Kidney epithelial cell (primary cell): Measurements from ENCODE around the gene RAB17. TPM values are rescaled to one million over a fixed set of nuclear protein-coding genes. Genes with fewer than 3 reads are reported as not detected.

ENCODE experiments used
- DNase-seq: peaks from one replicate; pipeline ENCODE4 v3.0.0-alpha.2; 2010; ENCODE audit warnings: low read depth
- H3K27me3 ChIP-seq: 2 replicates; pipeline ENCODE4 v1.6.0; 2011; ENCODE audit warnings: low read length; ENCODE audit not compliant: control insufficient read depth, insufficient read depth
- H3K36me3 ChIP-seq: 2 replicates; pipeline ENCODE4 v1.5.1; 2011; ENCODE audit warnings: low read length; ENCODE audit not compliant: control insufficient read depth, insufficient read depth
- H3K4me3 ChIP-seq: 2 replicates; pipeline ENCODE4 v1.5.1; 2011; ENCODE audit warnings: low read depth, mild to moderate bottlenecking, control low read depth, low read length
- CTCF ChIP-seq: IDR thresholded peaks from 2 replicates; pipeline ENCODE4 v1.5.1; 2011; ENCODE audit warnings: mild to moderate bottlenecking, moderate library complexity, low read length, control low read depth, inconsistent platforms; ENCODE audit not compliant: insufficient read depth, poor library complexity, severe bottlenecking
- total RNA-seq: library from RNA; depleted of rRNA; stranded (reverse); fragments of >200 nt; gene quantifications from 2 replicates; pipeline ENCODE4 v1.2.3, GENCODE V29; 2015

The RAB17 gene
- total RNA-seq, 1 donor from 2014 or later = 12.1 TPM

DNA sequence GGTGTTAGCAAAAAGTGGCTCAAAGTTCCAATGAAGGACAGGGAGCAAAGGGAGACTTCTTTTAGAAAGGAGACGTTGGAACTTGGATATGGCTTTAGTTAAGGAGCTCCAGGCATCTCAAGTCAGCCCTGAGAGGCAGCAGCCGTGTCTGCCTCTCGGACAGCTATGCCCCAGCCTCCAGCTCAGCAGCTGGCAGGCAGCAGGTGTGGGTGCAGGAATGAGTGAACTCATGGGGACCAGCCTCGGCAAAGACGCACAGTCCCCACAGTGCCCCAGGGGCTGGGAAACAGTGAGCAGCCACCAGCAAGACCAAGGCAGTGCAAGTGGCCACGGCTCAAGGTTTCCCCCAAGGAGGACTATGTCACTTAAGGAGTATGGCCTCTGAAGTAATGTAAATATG lies 35.2 kb upstream of the RAB17 start:
- H3K27me3 ChIP-seq = peaks cover 3% of the 10 kb centered on the region
- TF ChIP-seq CTCF = no peak
- no peak overlapping the region for H3K4me3 ChIP-seq

DNA sequence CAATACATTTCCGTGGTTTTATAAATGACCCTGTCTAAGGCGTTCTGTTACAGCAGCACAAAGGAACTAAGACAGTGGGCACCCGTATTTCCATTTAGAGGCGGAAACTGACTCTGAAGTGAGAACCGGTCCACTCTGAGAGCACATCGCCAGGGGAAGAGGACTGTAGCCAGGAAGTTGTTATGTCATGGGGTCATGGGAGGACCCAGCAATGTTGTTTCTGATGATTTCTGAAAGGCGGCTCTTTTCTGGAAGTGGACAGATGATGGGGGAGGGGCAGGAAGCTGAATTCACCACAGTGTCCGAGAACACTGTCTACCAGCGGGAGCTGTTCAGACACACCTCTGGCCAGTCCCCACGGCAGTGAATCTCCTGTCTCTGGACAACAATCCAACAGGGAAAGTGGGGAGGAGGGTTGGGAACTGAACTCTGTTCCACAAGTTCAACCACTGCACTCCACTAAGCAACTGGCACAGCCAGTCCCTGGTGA lies 34.7 kb upstream of the RAB17 start:
- DNase-seq = no peak
- Histone ChIP-seq H3K36me3 (no peaks in the 10 kb centered on the region), H3K27me3 (peaks cover 3% of the 10 kb centered on the region), H3K4me3 (no peak overlapping the region)
- TF ChIP-seq CTCF = no peak

More for the DNA sequence above, 35.2 kb upstream of the RAB17 start:
- DNase-seq = no peak
- H3K36me3 ChIP-seq = no peaks in the 10 kb centered on the region

DNA sequence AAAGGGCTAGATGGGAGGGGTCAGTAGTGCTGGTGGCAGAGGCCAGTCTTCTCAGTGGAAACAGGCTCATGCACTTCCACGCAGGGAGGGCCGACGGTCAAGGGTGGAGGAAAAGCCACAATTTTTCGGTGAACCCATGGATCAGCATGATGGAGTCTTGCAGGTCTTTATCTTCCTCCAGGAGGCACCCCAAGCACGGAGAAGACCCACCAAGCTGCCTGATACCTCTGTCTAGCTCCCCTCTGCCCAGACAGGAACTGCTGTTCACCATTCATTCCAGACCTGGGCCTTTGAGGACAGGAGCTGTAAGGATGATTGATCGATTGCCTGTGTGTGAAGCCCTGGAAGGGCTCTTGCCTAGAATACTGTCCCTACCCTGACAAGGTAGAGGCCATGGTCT lies 34.0 kb upstream of the RAB17 start:
- no peak for TF ChIP-seq CTCF
- no peak for DNase-seq
- H3K27me3 ChIP-seq = peaks cover 3% of the 10 kb centered on the region
- no peak overlapping the region for H3K4me3 ChIP-seq
- no peaks in the 10 kb centered on the region for H3K36me3 ChIP-seq

- Histone ChIP-seq H3K4me3 (no peak overlapping the region), H3K27me3 (peaks cover 3% of the 10 kb centered on the region), H3K36me3 (no peaks in the 10 kb centered on the region)
- DNase-seq = no peak
- TF ChIP-seq CTCF = no peak
These were observed 33.2 kb upstream of the RAB17 start for GRCh38 chr2:237623428-237624403.

DNA sequence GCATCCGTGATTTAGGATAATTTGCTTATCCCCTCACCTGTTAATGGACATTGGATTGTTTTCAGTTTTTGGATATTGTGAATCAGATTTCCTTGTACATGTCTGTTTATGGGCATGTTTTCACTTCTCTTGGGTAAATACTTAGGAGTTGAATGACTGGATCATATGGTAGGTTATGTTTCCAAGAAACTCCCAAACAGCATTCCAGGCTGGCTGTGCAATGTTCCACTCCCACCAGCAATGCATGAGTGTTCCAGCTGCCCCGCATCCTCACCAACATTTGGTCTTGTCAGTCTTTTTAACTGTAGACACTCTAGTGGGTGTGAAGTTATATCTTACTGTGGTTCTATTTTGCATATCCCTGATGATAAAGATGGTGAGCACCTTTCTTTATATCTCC lies 27.9 kb upstream of the RAB17 start:
- no peak for TF ChIP-seq CTCF
- Histone ChIP-seq H3K36me3 (no peaks in the 10 kb centered on the region), H3K4me3 (no peak overlapping the region), H3K27me3 (no peaks in the 10 kb centered on the region)
- no peak for DNase-seq

DNA sequence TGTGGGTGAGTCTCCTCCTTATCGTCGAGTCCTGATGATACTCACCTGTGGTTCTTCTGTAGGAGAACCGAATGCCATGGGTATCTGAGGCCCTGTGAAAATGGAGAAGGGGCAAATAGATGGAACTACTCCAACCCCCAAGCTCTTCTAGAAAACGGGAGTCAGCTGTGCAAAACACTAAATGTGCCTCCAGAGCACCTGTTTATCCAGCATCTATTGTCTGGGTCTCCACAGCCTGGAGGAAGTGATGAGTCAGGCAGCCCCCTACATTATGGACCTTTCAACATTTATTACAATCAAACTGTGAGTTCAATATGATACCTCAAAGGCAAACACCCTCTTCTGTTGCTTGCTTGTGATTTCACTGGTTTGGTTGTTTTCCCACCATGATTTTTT lies 27.1 kb upstream of the RAB17 start:
- Histone ChIP-seq H3K4me3 (no peak overlapping the region), H3K27me3 (no peaks in the 10 kb centered on the region), H3K36me3 (no peaks in the 10 kb centered on the region)
- no peak for DNase-seq
- TF ChIP-seq CTCF = no peak
